Thoracic aorta (tissue), 2 donors: Measurements from ENCODE around the gene XRCC5. TPM values are rescaled to one million over a fixed set of nuclear protein-coding genes. Genes with fewer than 3 reads are reported as not detected.

ENCODE experiments used
- ATAC-seq: fragments of 150-250 bp; one replicate; pipeline ENCODE4 v1.8.0; 2017; ENCODE audit warnings: low read depth; ENCODE audit not compliant: insufficient number of reproducible peaks, low FRiP score
- DNase-seq: peaks from one replicate; pipeline ENCODE4 v3.0.0-alpha.2; 2020; ENCODE audit warnings: low spot score
- H3K27ac ChIP-seq, 2 donors: fragments of 200-600 bp; sonication (generic); 1 replicate in 1 of 2; 2 replicates in 1 of 2; pipeline ENCODE4 v1.5.1; 2016; ENCODE audit warnings: mild to moderate bottlenecking in 2 of 2, moderate library complexity in 2 of 2
- H3K27me3 ChIP-seq: fragments of 200-600 bp; sonication (generic); replicated peaks from 2 replicates; pipeline ENCODE4 v1.6.0; 2016; ENCODE audit warnings: mild to moderate bottlenecking; ENCODE audit not compliant: insufficient read depth
- H3K36me3 ChIP-seq: fragments of 200-600 bp; sonication (generic); one replicate; pipeline ENCODE4 v1.5.1; 2016
- H3K4me1 ChIP-seq, 2 donors: fragments of 200-600 bp; sonication (generic); 1 replicate in 1 of 2; 2 replicates in 1 of 2; pipeline versions ENCODE4 v1.5.1 to v1.6.0; 2016; ENCODE audit warnings: low read depth in 2 of 2, mild to moderate bottlenecking in 1 of 2; ENCODE audit not compliant: control insufficient read depth in 1 of 2
- H3K4me3 ChIP-seq: fragments of 200-600 bp; sonication (generic); 2 replicates; pipeline ENCODE4 v1.5.1; 2016; ENCODE audit warnings: mild to moderate bottlenecking
- H3K9me3 ChIP-seq: fragments of 200-600 bp; sonication (generic); 2 replicates; pipeline ENCODE4 v1.5.1; 2016
- CTCF ChIP-seq: fragments of 200-600 bp; sonication (generic); IDR thresholded peaks from one replicate; pipeline ENCODE4 v1.5.1; 2019; ENCODE audit warnings: antibody characterized with exemption
- total RNA-seq, 2 donors: library from RNA; depleted of rRNA; stranded (reverse); fragments of >200 nt; gene quantifications; one replicate each; pipeline versions ENCODE4 v1.1.0 to v1.2.3, GENCODE V29; 2016

Gene XRCC5
- total RNA-seq, 2 donors from 2014 or later: 137 to 152 TPM

DNA sequence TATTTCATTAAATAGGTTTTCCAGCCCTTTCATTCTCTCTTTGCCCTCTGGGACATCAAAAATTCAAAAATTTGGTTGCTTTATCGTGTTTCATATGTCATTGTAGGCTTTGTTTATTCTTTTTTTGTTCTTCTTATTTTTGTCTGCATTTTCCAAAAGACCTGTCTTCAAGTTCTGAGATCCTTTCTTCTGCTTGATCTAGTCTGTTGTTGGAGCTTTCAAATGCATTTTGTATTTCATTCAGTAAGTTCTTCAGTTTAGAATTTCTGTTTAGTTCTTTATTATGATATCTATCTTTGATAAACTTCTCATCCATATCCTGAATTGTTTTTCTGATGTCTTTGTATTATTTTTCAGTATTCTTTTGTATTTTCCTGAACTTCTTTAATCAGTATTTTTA lies 123.6 kb downstream of the XRCC5 start:
- TF ChIP-seq CTCF: no peak
- H3K4me1 ChIP-seq: no peaks in the 10 kb centered on the region
- DNase-seq (no peak), ATAC-seq (no peak)
- no peaks in the 10 kb centered on the region for H3K36me3 ChIP-seq
- H3K27me3 ChIP-seq: no peaks in the 10 kb centered on the region
- H3K27ac ChIP-seq: no peak overlapping the region
- peaks cover 10% of the 10 kb centered on the region for H3K9me3 ChIP-seq
- H3K4me3 ChIP-seq: no peak overlapping the region

- Histone ChIP-seq H3K4me1 (no peaks in the 10 kb centered on the region), H3K27me3 (no peaks in the 10 kb centered on the region), H3K4me3 (no peak overlapping the region), H3K9me3 (peaks cover 10% of the 10 kb centered on the region), H3K27ac (no peak overlapping the region), H3K36me3 (no peaks in the 10 kb centered on the region)
- TF ChIP-seq CTCF: no peak
- ATAC-seq: no peak
- no peak for DNase-seq
These were observed 124.3 kb downstream of the XRCC5 start for GRCh38 chr2:216233281-216233995.

- H3K36me3 ChIP-seq: no peaks in the 10 kb centered on the region
- ATAC-seq (no peak), DNase-seq (no peak)
- no peak overlapping the region for H3K4me3 ChIP-seq
- no peaks in the 10 kb centered on the region for H3K4me1 ChIP-seq
- no peak overlapping the region for H3K27ac ChIP-seq
- H3K27me3 ChIP-seq: no peaks in the 10 kb centered on the region
- peaks cover 10% of the 10 kb centered on the region for H3K9me3 ChIP-seq
- no peak for TF ChIP-seq CTCF
These were observed 125.0 kb downstream of the XRCC5 start for GRCh38 chr2:216234106-216234505.

- Histone ChIP-seq H3K36me3 (no peaks in the 10 kb centered on the region), H3K9me3 (peaks cover 10% of the 10 kb centered on the region), H3K27me3 (no peaks in the 10 kb centered on the region), H3K27ac (no peak overlapping the region), H3K4me1 (no peaks in the 10 kb centered on the region), H3K4me3 (no peak overlapping the region)
- DNase-seq (no peak), ATAC-seq (no peak)
- no peak for TF ChIP-seq CTCF
These were observed 126.3 kb downstream of the XRCC5 start for GRCh38 chr2:216235462-216235861.

DNA sequence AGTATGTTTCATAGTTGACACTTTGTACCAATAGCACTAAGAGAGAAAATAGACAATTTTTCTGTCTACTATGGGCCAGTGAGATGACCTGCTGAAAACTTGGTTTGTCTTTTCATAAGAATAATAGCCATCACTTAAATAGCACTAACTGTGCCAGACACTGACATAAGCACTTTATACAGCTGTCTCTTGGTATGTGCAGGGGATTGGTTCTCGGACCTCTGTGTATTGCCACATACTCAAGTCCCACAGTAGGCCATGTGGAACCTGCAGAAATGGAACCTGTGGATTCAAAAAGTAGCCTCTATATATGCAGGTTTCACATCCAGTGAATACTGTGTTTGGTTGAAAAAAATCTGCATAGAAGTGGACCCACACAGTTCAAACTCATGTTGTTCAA lies 126.7 kb downstream of the XRCC5 start:
- Histone ChIP-seq H3K27me3 (no peaks in the 10 kb centered on the region), H3K36me3 (no peaks in the 10 kb centered on the region), H3K27ac (no peak overlapping the region), H3K4me1 (no peaks in the 10 kb centered on the region), H3K4me3 (no peak overlapping the region), H3K9me3 (peaks cover 10% of the 10 kb centered on the region)
- no peak for TF ChIP-seq CTCF
- ATAC-seq (no peak), DNase-seq (no peak)
